Upper lobe of left lung (tissue), 6 donors: ENCODE results near the gene SELENON. TPM values are rescaled to one million over a fixed set of nuclear protein-coding genes. Genes with fewer than 3 reads are reported as not detected.

ENCODE experiments used
- ATAC-seq, 2 donors: fragments of 200-7000 bp; cut with Tn5 transposase; one replicate each; pipeline ENCODE4 v1.9.1; 2022; ENCODE audit warnings: mild to moderate bottlenecking in 2 of 2, moderate library complexity in 2 of 2; ENCODE audit not compliant: low FRiP score in 2 of 2
- DNase-seq, 2 donors: peaks; one replicate each; pipeline ENCODE4 v3.0.0-alpha.2; 2019 to 2020
- H3K27ac ChIP-seq, 4 donors: fragments of 200-600 bp; sonication (generic); one replicate each; pipeline ENCODE4 v1.5.1; 2016 to 2019
- H3K27me3 ChIP-seq, 4 donors: fragments of 200-600 bp; sonication (generic); one replicate each; pipeline ENCODE4 v1.5.1; 2017 to 2019
- H3K36me3 ChIP-seq, 4 donors: fragments of 200-600 bp; sonication (generic); one replicate each; pipeline ENCODE4 v1.5.1; 2016 to 2019
- H3K4me1 ChIP-seq, 4 donors: fragments of 200-600 bp; sonication (generic); one replicate each; pipeline ENCODE4 v1.5.1; 2018 to 2019
- H3K4me3 ChIP-seq, 4 donors: fragments of 200-600 bp; sonication (generic); one replicate each; pipeline ENCODE4 v1.5.1; 2017 to 2019; ENCODE audit warnings: mild to moderate bottlenecking in 2 of 4, moderate library complexity in 1 of 4
- H3K9me3 ChIP-seq, 4 donors: fragments of 200-600 bp; sonication (generic); one replicate each; pipeline ENCODE4 v1.5.1; 2018 to 2019
- EP300 ChIP-seq, 4 donors: sonication (generic); formaldehyde crosslinking; IDR thresholded peaks; one replicate each; pipeline ENCODE4 v1.5.1; 2017; ENCODE audit warnings: antibody characterized with exemption in 4 of 4, control low read depth in 2 of 4
- POLR2A ChIP-seq, 4 donors: fragments of 450-650 bp; IDR thresholded peaks; one replicate each; pipeline ENCODE4 v1.5.1; 2016 to 2017; ENCODE audit warnings: antibody characterized with exemption in 4 of 4, mild to moderate bottlenecking in 2 of 4
- POLR2AphosphoS5 ChIP-seq, 2 donors: sonication (generic); formaldehyde crosslinking; IDR thresholded peaks; one replicate each; pipeline ENCODE4 v1.5.1; 2017; ENCODE audit warnings: antibody characterized with exemption in 2 of 2
- WGBS, 2 donors: methylation state at CpG; one replicate each; pipeline ENCODE4 v1.1.5; 2017 to 2018; 5-methylcytosine and 5-hydroxymethylcytosine counted together
- total RNA-seq, 6 donors: library from RNA; depleted of rRNA in 4 of 6; stranded (reverse); fragments of >200 nt in 4 of 6; gene quantifications; one replicate each; pipeline versions ENCODE4 v1.1.0 to v1.2.1, GENCODE V29; 2016 to 2021
- TF ChIP-seq, protein P1 (sequence below), 6 experiments: fragments of 450-650 bp in 4 of 6; fragments of 200-600 bp in 2 of 6; sonication (generic) in 2 of 6; IDR thresholded peaks; one replicate each; pipeline ENCODE4 v1.5.1; 2016 to 2019; ENCODE audit warnings: antibody characterized with exemption in 6 of 6
- donor health status: DM: no; HTN: no; CAD: no; lungs with moderate emphysema.
- donor health status: DM: no; HTN: yes; CAD: no; lungs with severe emphysema.

Gene SELENON
- total RNA-seq, 6 donors from 2014 or later: 22.0 to 91.1 (median 60.5) TPM

- H3K36me3 ChIP-seq: peaks cover 0 to 16% (median 0%) of the 10 kb centered on the region in 4 donors
- DNase-seq (no peak), ATAC-seq (no peak)
- no peaks in the 10 kb centered on the region for H3K9me3 ChIP-seq
- H3K27ac ChIP-seq: no peak overlapping the region
- no peak overlapping the region for H3K4me3 ChIP-seq
- H3K27me3 ChIP-seq: no peaks in the 10 kb centered on the region
- H3K4me1 ChIP-seq: peaks cover 0 to 4% (median 0%) of the 10 kb centered on the region in 4 donors
- TF ChIP-seq POLR2AphosphoS5 (IDR thresholded peaks at IDR 0.05): peak in 1 of 2 donors; percentile 49
- TF ChIP-seq EP300 (IDR thresholded peaks at IDR 0.05): no peak
- no peak for TF ChIP-seq POLR2A (IDR thresholded peaks at IDR 0.05)
- 73 to 82% methylated on average over 9 of the region's 9 CpGs for WGBS, 2 donors
Measured at GRCh38 chr1:25784575-25785051, 15.4 kb upstream of the SELENON start.

- no peak for DNase-seq
- peaks cover 0 to 2% (median 0%) of the 10 kb centered on the region in 4 donors for H3K4me1 ChIP-seq
- no peaks in the 10 kb centered on the region for H3K27me3 ChIP-seq
- H3K27ac ChIP-seq: no peak overlapping the region
- WGBS, 2 donors: 74 to 78% methylated on average over 10 of the region's 10 CpGs
- no peaks in the 10 kb centered on the region for H3K9me3 ChIP-seq
- H3K4me3 ChIP-seq: no peak overlapping the region
- TF ChIP-seq, protein P1, sequence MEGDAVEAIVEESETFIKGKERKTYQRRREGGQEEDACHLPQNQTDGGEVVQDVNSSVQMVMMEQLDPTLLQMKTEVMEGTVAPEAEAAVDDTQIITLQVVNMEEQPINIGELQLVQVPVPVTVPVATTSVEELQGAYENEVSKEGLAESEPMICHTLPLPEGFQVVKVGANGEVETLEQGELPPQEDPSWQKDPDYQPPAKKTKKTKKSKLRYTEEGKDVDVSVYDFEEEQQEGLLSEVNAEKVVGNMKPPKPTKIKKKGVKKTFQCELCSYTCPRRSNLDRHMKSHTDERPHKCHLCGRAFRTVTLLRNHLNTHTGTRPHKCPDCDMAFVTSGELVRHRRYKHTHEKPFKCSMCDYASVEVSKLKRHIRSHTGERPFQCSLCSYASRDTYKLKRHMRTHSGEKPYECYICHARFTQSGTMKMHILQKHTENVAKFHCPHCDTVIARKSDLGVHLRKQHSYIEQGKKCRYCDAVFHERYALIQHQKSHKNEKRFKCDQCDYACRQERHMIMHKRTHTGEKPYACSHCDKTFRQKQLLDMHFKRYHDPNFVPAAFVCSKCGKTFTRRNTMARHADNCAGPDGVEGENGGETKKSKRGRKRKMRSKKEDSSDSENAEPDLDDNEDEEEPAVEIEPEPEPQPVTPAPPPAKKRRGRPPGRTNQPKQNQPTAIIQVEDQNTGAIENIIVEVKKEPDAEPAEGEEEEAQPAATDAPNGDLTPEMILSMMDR (IDR thresholded peaks at IDR 0.05): no peak
- peak in 1 of 4 donors; percentile 39 for TF ChIP-seq EP300 (IDR thresholded peaks at IDR 0.05)
- ATAC-seq: no peak
- H3K36me3 ChIP-seq: peaks cover 0 to 16% (median 0%) of the 10 kb centered on the region in 4 donors
Measured at GRCh38 chr1:25785333-25786067, 14.5 kb upstream of the SELENON start.

DNA sequence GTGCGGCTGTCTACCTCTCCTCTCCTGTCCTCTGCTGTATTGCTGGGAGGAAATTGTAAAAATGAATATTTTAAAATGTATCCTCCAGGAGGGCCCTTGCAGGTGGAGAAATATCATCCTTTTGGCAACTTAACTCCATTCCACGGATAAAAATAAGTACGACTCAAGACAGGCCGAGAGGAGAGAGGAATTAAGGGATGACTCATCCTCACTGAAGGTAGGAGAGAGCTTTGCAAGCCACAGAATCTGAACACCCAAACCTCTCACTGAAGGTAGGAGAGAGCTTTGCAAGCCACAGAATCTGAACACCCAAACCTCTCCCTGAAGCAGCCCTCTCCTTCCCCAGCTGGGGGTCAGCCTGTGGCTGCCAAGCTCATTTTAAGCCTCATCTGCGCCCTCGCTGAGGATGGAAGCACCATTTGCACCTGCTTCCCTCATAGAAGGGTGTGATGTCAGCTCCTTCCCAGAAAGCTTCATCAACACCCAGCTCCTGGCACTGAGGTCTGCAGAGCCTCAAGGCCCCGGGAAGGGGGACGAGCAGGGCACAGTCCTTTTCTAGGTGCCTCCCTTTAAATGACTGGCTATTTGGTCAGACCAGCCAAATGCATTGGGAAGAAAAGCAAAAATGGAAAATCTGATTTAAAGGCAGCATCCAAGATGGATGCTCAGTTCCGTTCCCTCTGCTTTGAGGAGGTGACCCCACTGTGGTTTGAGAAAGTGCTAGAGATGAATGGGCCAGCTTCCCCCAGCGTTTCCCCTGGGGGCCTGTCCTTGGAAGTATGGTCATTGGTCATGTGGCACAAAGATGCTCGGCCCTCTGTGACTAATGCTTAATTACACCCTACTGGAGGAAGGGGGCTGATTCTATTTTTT lies 12.9 kb upstream of the SELENON start:
- no peaks in the 10 kb centered on the region for H3K9me3 ChIP-seq
- no peak overlapping the region for H3K4me3 ChIP-seq
- no peak for DNase-seq
- TF ChIP-seq, protein P1 (IDR thresholded peaks at IDR 0.05): no peak
- TF ChIP-seq EP300 (IDR thresholded peaks at IDR 0.05) (no peak), POLR2AphosphoS5 (IDR thresholded peaks at IDR 0.05) (no peak), POLR2A (IDR thresholded peaks at IDR 0.05) (no peak)
- 81 to 83% methylated on average over 11 of the region's 11 CpGs for WGBS, 2 donors
- H3K27ac ChIP-seq: no peak overlapping the region
- no peak for ATAC-seq
- no peaks in the 10 kb centered on the region for H3K4me1 ChIP-seq
- H3K36me3 ChIP-seq: peaks cover 0 to 16% (median 0%) of the 10 kb centered on the region in 4 donors
- H3K27me3 ChIP-seq: no peaks in the 10 kb centered on the region

GRCh38 chr1:25787760-25788166 lies 12.2 kb upstream of the SELENON start:
- H3K27ac ChIP-seq: no peak overlapping the region
- DNase-seq (no peak), ATAC-seq (no peak)
- 93 to 95% methylated on average over 5 of the region's 5 CpGs for WGBS, 2 donors
- no peaks in the 10 kb centered on the region for H3K9me3 ChIP-seq
- no peak overlapping the region for H3K4me3 ChIP-seq
- no peaks in the 10 kb centered on the region for H3K4me1 ChIP-seq
- TF ChIP-seq EP300 (IDR thresholded peaks at IDR 0.05) (no peak), POLR2AphosphoS5 (IDR thresholded peaks at IDR 0.05) (no peak), POLR2A (IDR thresholded peaks at IDR 0.05) (no peak)
- TF ChIP-seq, protein P1 (IDR thresholded peaks at IDR 0.05): no peak
- no peaks in the 10 kb centered on the region for H3K27me3 ChIP-seq
- peaks cover 0 to 16% (median 0%) of the 10 kb centered on the region in 4 donors for H3K36me3 ChIP-seq

DNA sequence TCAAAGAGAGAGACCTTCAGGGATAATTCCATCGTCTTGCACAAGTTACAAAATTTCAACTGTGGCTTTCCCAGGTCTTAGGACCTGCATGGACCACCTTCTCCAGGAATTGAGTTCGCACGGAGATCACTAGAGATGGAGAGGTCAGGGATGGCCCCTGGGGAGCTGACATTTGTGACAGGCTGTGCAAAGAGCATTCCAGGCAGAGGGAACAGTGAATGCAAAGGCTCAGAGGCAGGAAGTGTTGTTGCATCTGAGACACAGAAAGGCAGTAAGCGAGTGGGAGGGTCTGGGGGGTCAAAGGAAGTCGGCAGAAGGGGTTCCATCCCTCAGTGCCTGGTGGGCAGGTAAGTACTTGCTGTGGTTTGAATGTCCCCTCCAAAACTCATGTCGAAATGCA lies 9.5 kb upstream of the SELENON start:
- H3K4me3 ChIP-seq: no peak overlapping the region
- no peaks in the 10 kb centered on the region for H3K4me1 ChIP-seq
- WGBS, 2 donors: 86 to 92% methylated on average over 6 of the region's 6 CpGs
- ATAC-seq (no peak), DNase-seq (no peak)
- peaks cover 0 to 5% (median 0%) of the 10 kb centered on the region in 4 donors for H3K36me3 ChIP-seq
- no peak overlapping the region for H3K27ac ChIP-seq
- no peaks in the 10 kb centered on the region for H3K9me3 ChIP-seq
- TF ChIP-seq POLR2AphosphoS5 (IDR thresholded peaks at IDR 0.05) (no peak), POLR2A (IDR thresholded peaks at IDR 0.05) (no peak), EP300 (IDR thresholded peaks at IDR 0.05) (no peak)
- TF ChIP-seq, protein P1 (IDR thresholded peaks at IDR 0.05): no peak
- H3K27me3 ChIP-seq: no peaks in the 10 kb centered on the region
